ENCODE measurements around the gene MAGIX. TPM values are rescaled to one million over a fixed set of nuclear protein-coding genes. Genes with fewer than 3 reads are reported as not detected.

MAGIX gene
- total RNA-seq, 2 experiments from 2014 or later, result 0.89 to 0.93 TPM

GRCh38 chrX:49177873-49178480 lies 15.4 kb downstream of the MAGIX start:
- Mint-ChIP-seq H3K36me3 (ENCODE audit: low read depth) (peaks cover 59% of the 10 kb centered on the region), H3K27me3 (no peaks in the 10 kb centered on the region), H3K27ac (no peak overlapping the region), H3K9me3 (no peaks in the 10 kb centered on the region), H3K4me3 (no peak overlapping the region), H3K4me1 (ENCODE audit: low read depth) (peaks cover 15% of the 10 kb centered on the region)
- ChIA-PET POLR2A (interaction anchor here (1.0 kb wide), 2 partner anchors 11 to 22 kb away, joined by 3 to 6 read pairs; no protein-coding TSS in a partner anchor), CTCF (interaction anchor here (0.8 kb wide), 1 partner anchor 14 kb away, joined by 7 read pairs; no protein-coding TSS in a partner anchor)
- no peaks in the 10 kb centered on the region for H3K9me3 ChIP-seq (ENCODE audit: control insufficient read depth in 1 of 2, insufficient read depth in 1 of 2, low read length in 2 of 2)
- H3K4me3 ChIP-seq (ENCODE audit: low read length), result no peak overlapping the region
- H3K27ac ChIP-seq (ENCODE audit: low read depth in 1 of 2, low read length in 2 of 2), result no peak overlapping the region
- H3K36me3 ChIP-seq (ENCODE audit: insufficient read depth, low read length), result peaks cover 39% of the 10 kb centered on the region
- DNase-seq (no peak), ATAC-seq (ENCODE audit: poor library complexity) (no peak)
- intact Hi-C loops (cut with DNase I, micrococcal nuclease), result no loop called here
- H3K27me3 ChIP-seq (ENCODE audit: control insufficient read depth in 1 of 2, insufficient read depth in 2 of 2, low read length in 2 of 2), result no peaks in the 10 kb centered on the region
- no peak for TF ChIP-seq CTCF (IDR thresholded peaks at IDR 0.05)
- H3K4me1 ChIP-seq (ENCODE audit: insufficient read depth, low read length), result peaks cover 16% of the 10 kb centered on the region

- Histone ChIP-seq H3K27ac (ENCODE audit: low read depth in 1 of 2, low read length in 2 of 2) (no peak overlapping the region), H3K4me3 (ENCODE audit: low read length) (no peak overlapping the region), H3K9me3 (ENCODE audit: control insufficient read depth in 1 of 2, insufficient read depth in 1 of 2, low read length in 2 of 2) (no peaks in the 10 kb centered on the region), H3K4me1 (ENCODE audit: insufficient read depth, low read length) (peaks cover 10% of the 10 kb centered on the region), H3K36me3 (ENCODE audit: insufficient read depth, low read length) (peaks cover 40% of the 10 kb centered on the region), H3K27me3 (ENCODE audit: control insufficient read depth in 1 of 2, insufficient read depth in 2 of 2, low read length in 2 of 2) (no peaks in the 10 kb centered on the region)
- no peaks in the 10 kb centered on the region for H3K27me3 Mint-ChIP-seq
- no peak overlapping the region for H3K27ac Mint-ChIP-seq
- H3K9me3 Mint-ChIP-seq, result no peaks in the 10 kb centered on the region
- TF ChIP-seq CTCF (IDR thresholded peaks at IDR 0.05), result no peak
- POLR2A ChIA-PET, result no interaction called here
- intact Hi-C loops (cut with DNase I, micrococcal nuclease), result no loop called here
- peaks cover 12% of the 10 kb centered on the region for H3K4me1 Mint-ChIP-seq (ENCODE audit: low read depth)
- CTCF ChIA-PET, result no interaction called here
- DNase-seq (no peak), ATAC-seq (ENCODE audit: poor library complexity) (no peak)
- peaks cover 59% of the 10 kb centered on the region for H3K36me3 Mint-ChIP-seq (ENCODE audit: low read depth)
- no peak overlapping the region for H3K4me3 Mint-ChIP-seq
Measured at GRCh38 chrX:49178537-49178936, 16.0 kb downstream of the MAGIX start.

- H3K36me3 ChIP-seq (ENCODE audit: insufficient read depth, low read length), result peaks cover 33% of the 10 kb centered on the region
- intact Hi-C loops (cut with DNase I, micrococcal nuclease), result no loop called here
- H3K4me3 ChIP-seq (ENCODE audit: low read length), result no peak overlapping the region
- H3K9me3 ChIP-seq (ENCODE audit: control insufficient read depth in 1 of 2, insufficient read depth in 1 of 2, low read length in 2 of 2), result no peaks in the 10 kb centered on the region
- Mint-ChIP-seq H3K27me3 (no peaks in the 10 kb centered on the region), H3K36me3 (ENCODE audit: low read depth) (peaks cover 55% of the 10 kb centered on the region), H3K9me3 (no peaks in the 10 kb centered on the region), H3K27ac (no peak overlapping the region), H3K4me1 (ENCODE audit: low read depth) (peaks cover 12% of the 10 kb centered on the region), H3K4me3 (no peak overlapping the region)
- ATAC-seq (ENCODE audit: poor library complexity), result no peak
- no peak overlapping the region for H3K27ac ChIP-seq (ENCODE audit: low read depth in 1 of 2, low read length in 2 of 2)
- no peaks in the 10 kb centered on the region for H3K27me3 ChIP-seq (ENCODE audit: control insufficient read depth in 1 of 2, insufficient read depth in 2 of 2, low read length in 2 of 2)
- no peak for DNase-seq
- peaks cover 10% of the 10 kb centered on the region for H3K4me1 ChIP-seq (ENCODE audit: insufficient read depth, low read length)
- ChIA-PET CTCF (no interaction called here), POLR2A (no interaction called here)
- no peak for TF ChIP-seq CTCF (IDR thresholded peaks at IDR 0.05)
Measured at GRCh38 chrX:49179358-49179757, 16.8 kb downstream of the MAGIX start.

Measured in CD4-positive, alpha-beta T cell (primary cell).